B cell (primary cell): ENCODE results near the gene NUP210.

Source experiments
- EZH2 ChIP-seq: IDR thresholded peaks from 2 replicates; pipeline ENCODE4 v1.6.1; 2012; ENCODE audit warnings: borderline replicate concordance, low read depth, mild to moderate bottlenecking, moderate library complexity, low read length; ENCODE audit not compliant: insufficient read depth, poor library complexity, severe bottlenecking
- TF ChIP-seq, protein P1 (sequence below): fragments of 200-600 bp; IDR thresholded peaks from one replicate; pipeline ENCODE4 v1.8.0; 2022; ENCODE audit warnings: antibody characterized with exemption, mild to moderate bottlenecking

- TF ChIP-seq, protein P1, sequence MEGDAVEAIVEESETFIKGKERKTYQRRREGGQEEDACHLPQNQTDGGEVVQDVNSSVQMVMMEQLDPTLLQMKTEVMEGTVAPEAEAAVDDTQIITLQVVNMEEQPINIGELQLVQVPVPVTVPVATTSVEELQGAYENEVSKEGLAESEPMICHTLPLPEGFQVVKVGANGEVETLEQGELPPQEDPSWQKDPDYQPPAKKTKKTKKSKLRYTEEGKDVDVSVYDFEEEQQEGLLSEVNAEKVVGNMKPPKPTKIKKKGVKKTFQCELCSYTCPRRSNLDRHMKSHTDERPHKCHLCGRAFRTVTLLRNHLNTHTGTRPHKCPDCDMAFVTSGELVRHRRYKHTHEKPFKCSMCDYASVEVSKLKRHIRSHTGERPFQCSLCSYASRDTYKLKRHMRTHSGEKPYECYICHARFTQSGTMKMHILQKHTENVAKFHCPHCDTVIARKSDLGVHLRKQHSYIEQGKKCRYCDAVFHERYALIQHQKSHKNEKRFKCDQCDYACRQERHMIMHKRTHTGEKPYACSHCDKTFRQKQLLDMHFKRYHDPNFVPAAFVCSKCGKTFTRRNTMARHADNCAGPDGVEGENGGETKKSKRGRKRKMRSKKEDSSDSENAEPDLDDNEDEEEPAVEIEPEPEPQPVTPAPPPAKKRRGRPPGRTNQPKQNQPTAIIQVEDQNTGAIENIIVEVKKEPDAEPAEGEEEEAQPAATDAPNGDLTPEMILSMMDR, result no peak
- no peak for TF ChIP-seq EZH2
These were observed 90.4 kb downstream of the NUP210 start for GRCh38 chr3:13329746-13330145.
